Measurements from ENCODE around the gene LILRA2. TPM values are rescaled to one million over a fixed set of nuclear protein-coding genes. Genes with fewer than 3 reads are reported as not detected.
"Not testable (repeated sequence)": the region's sequence is repeated elsewhere in the genome, so short reads cannot be mapped to it uniquely, and the experiment has no call there.

Gene LILRA2
- total RNA-seq, 4 donors from 2014 or later = 1.9 to 13.4 (median 5.1) TPM

- no peak for TF ChIP-seq CTCF (IDR thresholded peaks at IDR 0.05; ENCODE audit: low read depth)
Observed at GRCh38 chr19:54620464-54620863, 46.9 kb downstream of the LILRA2 start.

DNA sequence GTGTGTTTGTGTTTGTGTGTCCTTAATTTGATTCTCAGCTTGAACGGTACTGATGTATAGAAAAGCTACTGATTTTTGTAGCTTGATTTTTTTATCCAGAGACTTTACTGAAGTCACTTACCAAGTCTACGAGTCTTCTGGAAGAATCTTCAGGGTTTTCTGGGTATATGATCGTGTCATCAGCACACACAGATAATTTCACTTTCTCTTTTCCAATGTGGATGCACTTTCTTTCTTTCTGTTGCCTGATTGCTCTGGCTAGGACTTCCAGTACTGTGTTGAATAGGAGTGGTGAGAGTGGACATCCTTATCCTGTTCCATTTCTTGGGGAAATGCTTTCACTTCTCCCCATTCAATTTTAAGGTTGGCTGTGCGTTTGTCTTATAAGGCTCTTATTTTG is 48.8 kb downstream of the LILRA2 start:
- TF ChIP-seq CTCF (IDR thresholded peaks at IDR 0.05; ENCODE audit: low read depth) = no peak

GRCh38 chr19:54626757-54627156 is 53.2 kb downstream of the LILRA2 start:
- TF ChIP-seq CTCF (IDR thresholded peaks at IDR 0.05; ENCODE audit: low read depth) = no peak

DNA sequence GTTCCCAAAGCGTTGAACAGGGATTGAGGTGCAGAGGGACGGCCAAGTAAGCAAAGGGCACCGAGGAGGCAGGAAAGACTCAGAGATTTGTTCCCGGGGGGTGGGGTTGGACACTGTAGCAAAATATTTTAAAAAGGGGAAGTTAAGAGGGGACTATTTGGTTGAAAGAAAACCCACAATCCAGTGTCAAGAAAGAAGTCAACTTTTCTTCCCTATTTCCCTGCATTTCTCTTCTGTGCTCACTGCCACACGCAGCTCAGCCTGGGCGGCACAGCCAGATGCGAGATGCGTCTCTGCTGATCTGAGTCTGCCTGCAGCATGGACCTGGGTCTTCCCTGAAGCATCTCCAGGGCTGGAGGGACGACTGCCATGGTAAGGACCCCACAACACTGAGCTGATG is 56.7 kb downstream of the LILRA2 start, which contains the start of gene LILRB1:
LILRB1 (plus strand) TSS at position 223 of the 400 bp plus-strand sequence. CDS start 590 bp downstream, outside the sequence.
- not testable (repeated sequence) for TF ChIP-seq CTCF (IDR thresholded peaks at IDR 0.05; ENCODE audit: low read depth)

- no peak for TF ChIP-seq CTCF (IDR thresholded peaks at IDR 0.05; ENCODE audit: low read depth)
Observed at GRCh38 chr19:54630782-54631181, 57.2 kb downstream of the LILRA2 start.

DNA sequence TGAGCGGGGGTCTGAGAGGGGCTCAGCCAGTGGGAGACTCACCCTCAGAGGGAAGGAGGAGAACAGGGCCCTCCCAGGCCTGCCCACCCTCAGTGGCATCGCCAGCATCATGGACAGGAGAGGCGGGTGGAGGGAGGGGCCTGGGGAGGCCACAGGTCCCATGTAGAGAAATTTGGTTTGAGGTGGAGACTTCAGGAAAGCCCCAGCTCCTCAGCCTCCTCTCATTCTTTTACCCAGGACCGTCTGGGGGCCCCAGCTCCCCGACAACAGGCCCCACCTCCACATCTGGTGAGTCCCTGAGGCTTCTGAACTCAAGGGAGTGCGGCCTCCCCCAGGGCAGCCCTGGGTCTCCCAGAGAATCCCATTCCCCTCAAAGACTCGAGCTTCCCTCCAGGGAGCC is 59.8 kb downstream of the LILRA2 start:
- TF ChIP-seq CTCF (IDR thresholded peaks at IDR 0.05; ENCODE audit: low read depth) = no peak

- TF ChIP-seq CTCF (IDR thresholded peaks at IDR 0.05; ENCODE audit: low read depth) = no peak
Observed at GRCh38 chr19:54638683-54639082, 65.1 kb downstream of the LILRA2 start.

Small RNA genes within 50 kb of the gene (small RNA-seq; reads per million reads assigned to genes)
- gene AC245036.2 = not detected

Other genes starting within 250 kb of the LILRA2 start
- under 1 TPM in 1 of 4 donors, not detected in 3; 0.17 TPM for gene LILRA4, start 234.6 kb upstream of the LILRA2 start, total RNA-seq
- 10 to 100 TPM; 25.3 to 93.2 (median 47.6) TPM for gene LAIR1, start 208.9 kb upstream of the LILRA2 start, total RNA-seq
- gene TTYH1, start 158.3 kb upstream of the LILRA2 start, total RNA-seq = under 1 TPM in 1 of 4 donors, not detected in 3; 0.19 TPM
- 100 to 1,000 TPM in 1 of 4 donors, 10 to 100 TPM in 3; 55.1 to 233 (median 69.4) TPM for gene LENG8, start 124.6 kb upstream of the LILRA2 start, total RNA-seq
- 1 to 10 TPM; 4.2 to 9.6 (median 6.7) TPM for gene LENG9, start 110.0 kb upstream of the LILRA2 start, total RNA-seq
- gene CDC42EP5, start 100.5 kb upstream of the LILRA2 start, total RNA-seq = 10 to 100 TPM in 2 of 4 donors, 1 to 10 TPM in 1, under 1 TPM in 1; 0.98 to 11.6 (median 9.8) TPM
- gene LAIR2, start 71.0 kb upstream of the LILRA2 start, total RNA-seq = not detected
- gene LILRA1, start 19.8 kb downstream of the LILRA2 start, total RNA-seq = 1 to 10 TPM in 2 of 4 donors, not detected in 2; 1.1 to 4.8 TPM
- 10 to 100 TPM in 1 of 4 donors, 1 to 10 TPM in 3; 2.4 to 20.7 (median 3.4) TPM for gene LILRB1, start 56.7 kb downstream of the LILRA2 start, total RNA-seq
- 10 to 100 TPM in 3 of 4 donors, 1 to 10 TPM in 1; 8.1 to 43.0 (median 11.7) TPM for gene LILRB4, start 89.2 kb downstream of the LILRA2 start, total RNA-seq
- not detected for gene KIR3DL3, start 150.7 kb downstream of the LILRA2 start, total RNA-seq
- not detected for gene KIR2DL3, start 164.7 kb downstream of the LILRA2 start, total RNA-seq
- gene KIR2DL1, start 196.0 kb downstream of the LILRA2 start, total RNA-seq = not detected
- under 1 TPM in 2 of 4 donors, not detected in 2; 0.34 to 0.75 TPM for gene KIR2DL4, start 229.8 kb downstream of the LILRA2 start, total RNA-seq
- gene KIR3DL1, start 242.7 kb downstream of the LILRA2 start, total RNA-seq = not detected

All from subcutaneous adipose tissue (tissue), 4 donors.